RWPE1 (cell line): ENCODE measurements around the gene SUGCT.
"Not testable (repeated sequence)": the region's sequence is repeated elsewhere in the genome, so short reads cannot be mapped to it uniquely, and the experiment has no call there.

Source experiments
- CTCF ChIA-PET: fragments of 350-600 bp; sonication (Branson Sonifier 250); formaldehyde crosslinking; extraction: SDS; loops from one replicate; lab custom pipeline; 2021; lab: Yijun Ruan, JAX
- POLR2A ChIA-PET: fragments of 400-600 bp; formaldehyde crosslinking; extraction: SDS; loops from one replicate; lab custom pipeline; 2020; ENCODE audit warnings: antibody characterized with exemption; ENCODE audit not compliant: low non-redundant PET; lab: Yijun Ruan, JAX
- DNase-seq: peaks from one replicate; pipeline ENCODE4 v3.0.0; 2012; ENCODE audit warnings: low spot score
- H3K27ac ChIP-seq: fragments of 450-650 bp; 2 replicates; pipeline ENCODE4 v1.5.1; 2017
- CTCF ChIP-seq: fragments of 450-650 bp; conservative IDR thresholded peaks from 2 replicates; pipeline ENCODE4 v1.5.1; 2017; ENCODE audit warnings: low read depth, mild to moderate bottlenecking

Gene SUGCT

GRCh38 chr7:40649247-40649646 is 514.4 kb downstream of the SUGCT start:
- POLR2A ChIA-PET = no interaction called here
- no peak for TF ChIP-seq CTCF
- CTCF ChIA-PET = interaction anchor here (0.6 kb wide), 1 partner anchor 179 kb away, joined by 3 read pairs; no protein-coding TSS in a partner anchor
- H3K27ac ChIP-seq = no peak overlapping the region
- no peak for DNase-seq

GRCh38 chr7:40650903-40651302 is 516.1 kb downstream of the SUGCT start:
- DNase-seq, POLR2A ChIA-PET, H3K27ac ChIP-seq, CTCF ChIA-PET: not testable (repeated sequence)

GRCh38 chr7:40654171-40654570 is 519.4 kb downstream of the SUGCT start:
- no peak overlapping the region for H3K27ac ChIP-seq
- DNase-seq = no peak
- TF ChIP-seq CTCF = no peak
- ChIA-PET POLR2A (no interaction called here), CTCF (no interaction called here)

- DNase-seq = no peak
- POLR2A ChIA-PET = no interaction called here
- no peak overlapping the region for H3K27ac ChIP-seq
- no peak for TF ChIP-seq CTCF
- CTCF ChIA-PET = no interaction called here
Measured at GRCh38 chr7:40655426-40655825, 520.6 kb downstream of the SUGCT start.

GRCh38 chr7:40656349-40656748 is 521.5 kb downstream of the SUGCT start:
- no peak for DNase-seq
- H3K27ac ChIP-seq = no peak overlapping the region
- TF ChIP-seq CTCF = no peak
- CTCF ChIA-PET = no interaction called here
- POLR2A ChIA-PET = no interaction called here

- CTCF ChIA-PET = interaction anchor here (0.5 to 0.6 kb wide), 2 partner anchors 731 to 845 kb away, joined by 3 to 4 read pairs; no protein-coding TSS in a partner anchor
- H3K27ac ChIP-seq = no peak overlapping the region
Measured at GRCh38 chr7:40658729-40659128, 523.9 kb downstream of the SUGCT start.

More at GRCh38 chr7:40658729-40659128, 523.9 kb downstream of the SUGCT start:
- no peak for DNase-seq
- POLR2A ChIA-PET = no interaction called here
- no peak for TF ChIP-seq CTCF
